GM12892 (cell line): ENCODE data around the gene BRCA2.

Source experiments
- DNase-seq: peaks from one replicate; pipeline ENCODE4 v3.0.0; 2011; ENCODE audit not compliant: insufficient read length
- FAIRE-seq: peaks from 2 replicates; lab custom pipeline; 2011; peaks lifted over from hg19 to GRCh38; lab: Jason Lieb, UNC
- POLR2A ChIP-seq: IDR thresholded peaks from 2 replicates; pipeline ENCODE4 v1.6.1; 2011; ENCODE audit warnings: low read depth, low read length, control low read depth
- POLR2AphosphoS5 ChIP-seq: IDR thresholded peaks from 2 replicates; pipeline ENCODE4 v1.6.1; 2011; ENCODE audit warnings: low read depth, low read length, control low read depth
- TAF1 ChIP-seq: IDR thresholded peaks from 2 replicates; pipeline ENCODE4 v1.6.1; 2011; ENCODE audit warnings: low read depth, mild to moderate bottlenecking, control low read depth, low read length, borderline replicate concordance

BRCA2 gene

GRCh38 chr13:32446220-32446619 lies 130.9 kb downstream of the BRCA2 start:
- TF ChIP-seq POLR2A (no peak), TAF1 (no peak)
- FAIRE-seq = no peak
- no peak for DNase-seq

- DNase-seq (no peak), FAIRE-seq (no peak)
- no peak for TF ChIP-seq TAF1
- TF ChIP-seq POLR2A = no peak
- no peak for TF ChIP-seq POLR2AphosphoS5
Measured at GRCh38 chr13:32446773-32447465, 131.6 kb downstream of the BRCA2 start.

- no peak for FAIRE-seq
- TF ChIP-seq TAF1 (no peak), POLR2A (no peak), POLR2AphosphoS5 (no peak)
Measured at GRCh38 chr13:32447894-32448623, 132.8 kb downstream of the BRCA2 start.

GRCh38 chr13:32448972-32449371 lies 133.7 kb downstream of the BRCA2 start:
- TF ChIP-seq POLR2AphosphoS5 = no peak
- no peak for TF ChIP-seq TAF1
- TF ChIP-seq POLR2A = no peak
- FAIRE-seq = no peak
- DNase-seq = no peak

More at GRCh38 chr13:32447894-32448623, 132.8 kb downstream of the BRCA2 start:
- no peak for DNase-seq
